HG02610 (cell line): Measurements from ENCODE around the gene CYP2D6.
"Not testable (repeated sequence)": the region's sequence is repeated elsewhere in the genome, so short reads cannot be mapped to it uniquely, and the experiment has no call there.

Experiments used
- ATAC-seq: cut with Tn5 transposase; IDR thresholded peaks from one replicate; pipeline ENCODE4 v1.9.1; 2021; ENCODE audit warnings: mild to moderate bottlenecking, moderate library complexity; ENCODE audit not compliant: unreplicated experiment

Gene CYP2D6

DNA sequence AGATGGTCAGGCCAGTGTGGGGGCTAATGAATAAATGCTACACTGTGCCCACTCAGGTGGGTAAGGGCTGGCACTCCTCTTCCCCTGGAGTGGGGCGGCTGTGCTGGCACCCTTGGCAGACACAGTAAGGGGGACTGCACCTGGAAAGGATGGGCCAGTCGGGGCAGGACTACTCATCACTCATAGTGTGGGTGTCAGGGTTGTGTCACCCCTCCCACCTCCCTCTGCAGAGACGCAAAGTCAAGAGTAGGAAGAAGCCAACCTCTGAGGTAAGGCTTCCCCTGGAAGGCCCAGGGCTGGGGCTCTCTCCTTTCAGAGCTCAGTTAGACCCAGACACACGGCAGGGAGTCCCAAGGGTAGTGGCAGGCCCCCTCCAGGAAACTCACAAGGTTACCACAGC is 5.1 kb upstream of the CYP2D6 start:
- ATAC-seq = not testable (repeated sequence)

DNA sequence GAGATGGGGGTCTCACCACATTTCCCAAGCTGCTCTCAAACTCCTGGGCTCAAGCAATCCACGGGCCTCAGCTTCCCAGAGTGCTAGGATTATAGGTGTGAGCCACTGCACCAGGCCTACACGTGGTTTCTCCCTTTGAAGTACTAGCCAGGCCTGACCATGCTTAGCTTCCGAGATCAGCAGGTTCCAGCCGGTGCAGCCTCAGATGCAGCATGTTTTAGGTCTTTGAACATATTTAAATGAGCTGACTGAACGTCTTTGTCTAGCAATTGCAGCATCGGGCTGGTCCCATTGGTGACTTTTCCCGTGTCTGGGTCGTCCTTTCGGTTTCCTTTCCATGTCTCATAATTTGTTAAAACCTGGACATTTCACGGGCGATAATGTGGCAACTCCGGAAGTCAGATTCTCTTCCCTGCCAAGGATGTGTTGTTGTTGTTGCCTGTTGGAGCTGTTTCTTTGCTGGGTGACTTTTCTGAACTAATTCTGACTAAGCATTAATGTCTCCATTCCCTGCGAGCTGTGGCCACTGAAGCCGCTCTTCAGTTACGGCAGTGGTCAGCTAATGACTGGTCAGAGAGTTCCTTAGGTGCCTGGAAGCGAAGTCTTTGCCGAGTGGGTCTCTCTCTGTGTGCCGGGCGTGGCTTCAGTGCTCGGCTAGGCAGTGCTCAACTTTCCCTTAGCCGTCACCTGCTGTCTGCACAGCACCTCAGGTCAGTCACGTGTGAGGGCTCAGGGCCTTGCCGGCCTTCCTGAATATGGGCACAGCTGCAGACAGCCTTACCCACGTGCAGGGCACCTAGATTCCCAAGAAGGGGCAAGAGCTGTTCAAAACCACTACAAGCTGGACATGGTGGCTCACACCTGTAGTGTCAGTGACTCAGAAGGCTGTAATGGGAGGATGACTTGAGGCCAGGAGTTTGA is 3.8 kb upstream of the CYP2D6 start:
- no peak for ATAC-seq

DNA sequence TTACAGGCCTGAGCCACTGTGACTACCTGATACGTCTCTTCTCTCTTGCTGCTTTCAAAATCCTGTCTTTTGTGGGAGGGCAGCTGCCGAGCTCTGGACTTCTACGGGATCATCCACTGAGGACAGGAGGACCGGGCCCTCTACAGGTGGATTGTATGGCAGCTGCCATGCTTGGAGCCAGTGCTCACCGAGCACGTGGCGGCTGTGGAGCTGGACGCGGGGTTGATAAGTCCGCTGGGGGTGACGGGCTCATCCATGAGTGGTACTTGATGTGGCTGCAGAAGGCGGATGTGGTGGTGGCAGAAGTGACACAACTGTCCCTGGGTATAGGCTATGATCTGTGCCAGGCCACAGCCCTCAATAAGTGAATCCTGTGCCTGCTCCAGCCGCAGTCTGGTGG is 1.8 kb upstream of the CYP2D6 start:
- ATAC-seq = no peak

DNA sequence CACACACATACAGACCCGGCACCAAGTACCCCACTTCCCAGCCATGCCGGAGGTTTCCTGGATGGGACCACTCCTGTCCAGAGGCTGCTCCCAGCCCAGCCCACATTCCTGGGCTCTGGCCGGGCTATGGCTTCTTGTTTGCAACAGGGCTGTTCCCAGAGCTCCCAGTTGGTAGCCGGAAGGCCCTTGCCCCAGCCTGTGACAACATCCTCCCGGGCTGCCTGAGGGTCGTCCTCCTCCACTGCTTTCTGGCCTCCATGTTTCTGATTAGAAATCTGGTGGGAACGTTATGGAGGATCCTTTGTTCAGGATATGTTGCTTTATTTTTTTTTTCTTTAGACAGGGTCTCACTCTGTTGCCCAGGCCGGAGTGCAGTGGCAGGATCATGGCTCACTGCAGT is 952 bp upstream of the CYP2D6 start:
- no peak for ATAC-seq

DNA sequence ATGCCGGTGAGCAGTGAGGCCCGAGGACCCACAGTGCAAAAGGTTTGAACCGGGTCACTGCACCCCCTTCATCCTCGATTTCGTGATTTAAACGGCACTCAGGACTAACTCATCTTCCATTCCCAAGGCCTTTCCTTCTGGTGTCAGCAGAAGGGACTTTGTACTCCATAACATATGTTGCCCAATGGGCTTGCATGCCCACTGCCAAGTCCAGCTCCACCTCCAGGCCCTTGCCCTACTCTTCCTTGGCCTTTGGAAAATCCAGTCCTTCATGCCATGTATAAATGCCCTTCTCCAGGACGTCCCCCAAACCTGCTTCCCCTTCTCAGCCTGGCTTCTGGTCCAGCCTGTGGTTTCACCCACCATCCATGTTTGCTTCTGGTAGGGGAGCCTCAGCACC is 428 bp downstream of the CYP2D6 start:
- not testable (repeated sequence) for ATAC-seq

DNA sequence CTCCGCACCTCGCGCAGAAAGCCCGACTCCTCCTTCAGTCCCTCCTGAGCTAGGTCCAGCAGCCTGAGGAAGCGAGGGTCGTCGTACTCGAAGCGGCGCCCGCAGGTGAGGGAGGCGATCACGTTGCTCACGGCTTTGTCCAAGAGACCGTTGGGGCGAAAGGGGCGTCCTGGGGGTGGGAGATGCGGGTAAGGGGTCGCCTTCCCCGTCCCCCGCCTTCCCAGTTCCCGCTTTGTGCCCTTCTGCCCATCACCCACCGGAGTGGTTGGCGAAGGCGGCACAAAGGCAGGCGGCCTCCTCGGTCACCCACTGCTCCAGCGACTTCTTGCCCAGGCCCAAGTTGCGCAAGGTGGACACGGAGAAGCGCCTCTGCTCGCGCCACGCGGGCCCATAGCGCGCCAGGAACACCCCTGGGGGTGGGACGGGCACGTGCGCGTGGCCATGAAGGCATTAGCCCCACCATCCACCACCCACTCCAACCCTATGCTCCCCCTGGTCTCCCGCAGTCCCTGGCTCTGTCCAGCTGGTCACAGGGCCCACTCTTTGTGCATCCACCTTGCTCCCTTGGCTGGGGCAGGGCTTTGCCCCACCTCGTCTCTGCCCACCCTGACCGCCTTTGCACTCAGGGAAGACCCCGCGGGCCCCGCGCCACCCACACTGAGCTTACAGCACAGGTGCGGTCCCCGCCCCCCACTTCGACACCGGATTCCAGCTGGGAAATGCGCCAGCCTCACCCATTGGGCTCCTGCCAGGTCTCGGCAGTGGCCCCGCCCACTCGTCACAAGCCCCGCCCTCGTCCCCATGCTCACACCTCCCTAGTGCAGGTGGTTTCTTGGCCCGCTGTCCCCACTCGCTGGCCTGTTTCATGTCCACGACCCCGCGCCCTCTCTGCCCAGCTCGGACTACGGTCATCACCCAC is 1.6 kb downstream of the CYP2D6 start:
- not testable (repeated sequence) for ATAC-seq

DNA sequence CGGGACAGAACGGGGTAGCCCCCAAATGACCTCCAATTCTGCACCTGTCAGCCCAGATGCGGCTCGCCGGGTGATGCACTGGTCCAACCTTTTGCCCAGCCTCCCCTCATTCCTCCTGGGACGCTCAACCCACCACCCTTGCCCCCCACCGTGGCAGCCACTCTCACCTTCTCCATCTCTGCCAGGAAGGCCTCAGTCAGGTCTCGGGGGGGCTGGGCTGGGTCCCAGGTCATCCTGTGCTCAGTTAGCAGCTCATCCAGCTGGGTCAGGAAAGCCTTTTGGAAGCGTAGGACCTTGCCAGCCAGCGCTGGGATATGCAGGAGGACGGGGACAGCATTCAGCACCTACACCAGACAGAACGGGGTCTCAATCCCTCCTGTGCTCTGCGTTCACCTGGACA is 2.6 kb downstream of the CYP2D6 start:
- ATAC-seq = not testable (repeated sequence)

DNA sequence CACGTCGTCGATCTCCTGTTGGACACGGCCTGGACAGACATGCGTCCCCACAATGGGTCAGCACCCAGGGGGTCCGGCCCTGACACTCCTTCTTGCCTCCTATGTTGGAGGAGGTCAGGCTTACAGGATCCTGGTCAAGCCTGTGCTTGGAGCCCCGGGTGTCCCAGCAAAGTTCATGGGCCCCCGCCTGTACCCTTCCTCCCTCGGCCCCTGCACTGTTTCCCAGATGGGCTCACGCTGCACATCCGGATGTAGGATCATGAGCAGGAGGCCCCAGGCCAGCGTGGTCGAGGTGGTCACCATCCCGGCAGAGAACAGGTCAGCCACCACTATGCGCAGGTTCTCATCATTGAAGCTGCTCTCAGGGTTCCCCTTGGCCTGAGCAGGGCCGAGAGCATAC is 3.0 kb downstream of the CYP2D6 start:
- no peak for ATAC-seq

DNA sequence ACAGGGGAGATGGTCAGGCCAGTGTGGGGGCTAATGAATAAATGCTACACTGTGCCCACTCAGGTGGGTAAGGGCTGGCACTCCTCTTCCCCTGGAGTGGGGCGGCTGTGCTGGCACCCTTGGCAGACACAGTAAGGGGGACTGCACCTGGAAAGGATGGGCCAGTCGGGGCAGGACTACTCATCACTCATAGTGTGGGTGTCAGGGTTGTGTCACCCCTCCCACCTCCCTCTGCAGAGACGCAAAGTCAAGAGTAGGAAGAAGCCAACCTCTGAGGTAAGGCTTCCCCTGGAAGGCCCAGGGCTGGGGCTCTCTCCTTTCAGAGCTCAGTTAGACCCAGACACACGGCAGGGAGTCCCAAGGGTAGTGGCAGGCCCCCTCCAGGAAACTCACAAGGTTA is 7.1 kb downstream of the CYP2D6 start:
- ATAC-seq = not testable (repeated sequence)

DNA sequence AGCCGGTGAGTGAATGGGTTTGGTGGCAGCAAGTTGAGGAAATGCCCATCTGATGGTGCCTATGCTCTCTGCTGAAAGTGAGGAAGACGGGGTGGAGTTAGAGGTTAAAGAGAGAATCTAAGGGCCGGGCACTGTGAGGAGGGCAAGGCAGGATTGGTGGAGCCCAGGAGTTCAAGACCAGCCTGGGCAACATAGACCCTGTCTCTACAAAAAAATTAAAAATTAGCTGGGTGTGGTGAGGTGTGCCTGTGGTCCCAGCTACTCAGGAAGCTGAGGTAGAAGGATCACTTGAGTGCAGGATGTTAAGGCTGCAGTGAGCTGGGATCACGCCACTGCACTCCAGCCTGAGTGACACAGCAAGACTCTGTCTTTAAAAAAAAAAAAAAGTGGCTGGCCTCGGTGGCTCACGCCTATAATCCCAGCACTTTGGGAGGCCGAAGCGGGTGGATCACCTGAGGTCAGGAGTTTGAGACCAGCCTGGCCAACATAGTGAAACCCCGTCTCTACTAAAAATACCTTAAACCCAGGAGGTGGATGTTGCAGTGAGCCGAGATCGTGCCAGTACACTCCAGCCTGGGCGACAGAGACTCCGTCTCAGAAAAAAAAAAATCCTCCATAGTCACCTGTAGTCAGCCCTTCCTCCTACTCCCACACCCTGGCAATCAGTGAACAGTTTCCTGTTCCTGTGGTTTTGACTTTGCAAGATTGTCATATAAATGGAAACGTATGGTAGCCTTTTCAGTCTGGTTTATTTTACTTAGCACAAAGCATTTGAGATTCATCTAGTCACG is 10.2 kb downstream of the CYP2D6 start:
- not testable (repeated sequence) for ATAC-seq

DNA sequence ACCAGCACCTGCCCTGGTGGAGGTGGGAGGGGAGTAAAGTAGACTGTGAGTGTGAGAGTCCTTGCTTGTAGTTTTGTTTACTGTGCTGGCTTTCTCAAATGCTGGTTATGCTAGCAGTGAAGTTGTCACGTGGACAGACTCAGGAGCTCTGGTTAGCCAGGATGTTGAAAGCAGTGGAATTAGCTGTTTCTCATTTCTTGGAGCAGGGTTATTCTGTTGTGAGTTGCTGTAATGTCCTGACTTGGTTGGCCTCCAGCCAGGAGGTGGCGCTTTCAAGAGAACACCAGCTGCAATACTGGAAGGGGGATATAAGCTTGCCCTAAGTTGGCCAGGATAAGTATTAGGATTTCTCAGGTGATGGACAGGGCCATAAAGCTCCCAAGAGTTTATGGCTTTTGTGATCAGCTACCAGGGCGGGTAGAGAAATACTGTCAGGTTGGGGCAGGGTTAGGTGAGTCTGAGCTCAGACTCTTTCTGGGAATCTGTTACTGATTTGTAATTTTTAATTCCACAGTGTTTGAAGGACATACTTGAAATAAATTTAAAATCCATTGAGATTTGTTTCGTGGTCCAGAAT is 13.7 kb downstream of the CYP2D6 start:
- ATAC-seq = no peak

DNA sequence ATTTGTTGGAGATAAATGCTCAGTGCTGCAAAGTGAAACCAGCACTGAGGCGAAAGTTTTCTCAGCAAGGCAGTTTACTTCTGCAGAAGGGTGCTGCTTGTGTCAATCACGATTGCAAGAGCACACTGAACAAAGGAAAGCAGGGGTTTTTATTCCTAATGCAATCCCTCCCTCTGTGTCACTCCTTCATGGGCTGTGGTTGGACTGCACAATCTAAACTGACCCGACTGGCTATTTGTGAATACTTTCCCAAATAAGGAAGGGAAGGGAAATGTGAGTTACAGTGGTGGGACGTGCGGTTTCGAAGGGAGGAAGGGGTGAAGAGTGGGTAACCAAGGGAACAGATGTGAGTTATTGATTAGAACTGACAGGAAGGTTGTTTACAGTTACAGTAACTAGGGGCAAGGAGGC is 15.2 kb downstream of the CYP2D6 start:
- ATAC-seq = not testable (repeated sequence)

DNA sequence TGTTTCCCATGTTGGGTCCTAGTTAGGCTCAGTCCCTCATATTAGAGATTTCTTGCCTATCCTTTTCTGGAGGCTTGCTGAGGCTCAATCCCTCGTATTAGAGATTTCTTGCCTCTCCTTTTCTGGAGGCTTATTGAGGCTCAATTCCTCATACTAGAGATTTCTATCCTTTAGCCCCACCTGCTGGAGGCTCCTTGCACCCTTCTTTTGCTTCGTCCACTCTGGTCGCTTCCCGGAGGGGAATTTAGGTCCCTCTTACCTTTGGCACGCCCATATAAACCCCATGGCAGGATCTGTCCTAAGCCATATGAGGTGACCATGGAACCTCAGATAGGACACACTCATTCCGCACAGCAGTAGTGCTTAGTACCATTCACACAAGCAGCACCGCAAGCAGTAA is 15.9 kb downstream of the CYP2D6 start:
- no peak for ATAC-seq

DNA sequence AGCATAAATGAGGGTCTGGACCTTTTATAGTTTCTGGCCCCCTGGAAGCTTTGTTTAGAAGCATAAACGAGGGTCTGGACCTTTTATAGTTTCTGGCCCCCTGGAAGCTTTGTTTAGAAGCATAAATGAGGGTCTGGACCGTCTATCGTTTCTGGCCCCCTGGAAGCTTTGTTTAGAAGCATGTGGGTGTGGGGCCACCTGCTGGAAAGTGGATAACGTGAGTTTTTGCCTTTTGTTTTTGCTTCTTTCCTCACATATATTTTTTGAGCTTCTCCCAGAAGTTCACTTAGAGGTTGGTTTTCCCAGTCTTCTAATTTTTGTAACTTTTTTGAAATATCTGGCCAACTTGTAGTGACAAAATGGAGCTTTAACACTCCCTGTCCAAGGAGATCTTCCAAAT is 17.8 kb downstream of the CYP2D6 start:
- not testable (repeated sequence) for ATAC-seq

DNA sequence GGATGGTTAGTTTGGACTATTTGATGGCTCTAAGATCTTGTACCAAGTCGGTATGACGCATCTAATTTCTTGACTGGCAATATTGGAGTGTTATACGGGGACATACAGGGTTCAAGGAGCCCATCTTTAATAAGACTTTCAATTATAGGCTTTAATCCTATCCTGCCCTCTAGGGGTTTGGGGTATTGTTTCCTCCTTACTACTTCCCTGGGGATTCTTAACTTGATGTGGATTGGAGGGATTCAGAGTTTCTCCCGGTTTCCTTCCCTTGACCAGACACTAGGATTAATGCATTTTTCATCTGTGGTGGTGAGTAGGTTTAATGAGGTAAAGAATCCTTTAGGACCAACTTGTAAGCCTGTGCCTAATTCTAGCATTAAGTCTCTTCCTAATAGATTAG is 18.8 kb downstream of the CYP2D6 start:
- no peak for ATAC-seq

DNA sequence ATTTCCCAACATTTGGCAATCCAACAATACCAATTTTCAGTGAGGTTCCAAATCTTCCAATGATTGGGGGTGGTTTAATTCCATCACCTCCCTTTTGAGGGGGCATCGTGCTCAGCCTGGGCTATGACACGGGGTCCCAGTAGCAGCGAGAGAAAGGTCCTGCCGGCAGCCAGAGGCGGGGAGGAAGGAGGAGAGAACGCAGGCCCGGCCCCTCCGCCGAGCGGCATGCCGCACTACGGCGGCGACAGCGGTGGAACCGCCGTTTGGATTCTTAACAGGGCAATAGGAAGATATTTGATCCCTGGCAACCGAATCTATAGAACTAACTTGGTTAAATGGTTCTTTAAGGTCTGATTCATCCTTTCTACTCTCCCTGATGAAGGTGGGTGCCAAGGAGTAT is 21.8 kb downstream of the CYP2D6 start:
- ATAC-seq = no peak

DNA sequence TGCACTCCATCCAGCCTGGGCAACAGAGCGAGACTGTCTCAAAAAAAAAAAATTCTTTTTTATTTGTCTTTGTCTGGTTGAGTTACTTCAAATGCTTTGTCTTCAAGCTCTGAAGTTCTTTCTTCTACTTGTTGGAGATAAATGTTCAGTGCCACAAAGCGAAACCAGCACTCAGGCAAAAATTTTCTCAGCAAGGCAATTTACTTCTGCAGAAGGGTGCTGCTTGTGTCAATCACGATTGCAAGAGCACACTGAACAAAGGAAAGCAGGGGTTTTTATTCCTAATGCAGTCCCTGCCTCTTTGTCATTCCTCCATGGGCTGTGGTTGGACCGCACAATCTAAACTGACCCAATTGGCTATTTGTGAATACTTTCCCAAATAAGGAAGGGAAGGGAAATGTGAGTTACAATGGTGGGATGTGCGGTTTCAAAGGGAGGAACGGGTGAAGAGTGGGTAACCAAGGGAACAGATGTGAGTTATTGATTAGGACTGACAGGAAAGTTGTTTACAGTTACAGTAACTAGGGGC is 26.2 kb downstream of the CYP2D6 start:
- ATAC-seq = not testable (repeated sequence)

DNA sequence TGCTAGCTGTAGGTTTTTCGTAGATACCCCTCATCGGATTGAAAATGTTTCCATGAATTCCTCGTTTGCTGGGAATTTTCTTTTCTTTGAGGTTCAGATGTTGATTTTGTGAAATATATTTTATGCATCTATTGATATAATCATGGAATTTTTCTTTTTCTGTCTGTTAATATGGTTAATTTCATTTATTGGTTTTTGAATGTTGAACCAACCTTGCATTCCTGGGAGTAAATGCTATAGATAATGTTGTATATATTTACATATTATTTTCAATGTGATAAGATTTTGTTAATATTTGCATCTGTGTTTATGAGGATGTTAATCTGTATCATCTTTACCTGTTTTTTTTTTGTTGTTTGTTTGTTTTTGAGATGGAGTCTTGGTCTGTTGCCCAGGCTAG is 29.4 kb downstream of the CYP2D6 start:
- no peak for ATAC-seq

DNA sequence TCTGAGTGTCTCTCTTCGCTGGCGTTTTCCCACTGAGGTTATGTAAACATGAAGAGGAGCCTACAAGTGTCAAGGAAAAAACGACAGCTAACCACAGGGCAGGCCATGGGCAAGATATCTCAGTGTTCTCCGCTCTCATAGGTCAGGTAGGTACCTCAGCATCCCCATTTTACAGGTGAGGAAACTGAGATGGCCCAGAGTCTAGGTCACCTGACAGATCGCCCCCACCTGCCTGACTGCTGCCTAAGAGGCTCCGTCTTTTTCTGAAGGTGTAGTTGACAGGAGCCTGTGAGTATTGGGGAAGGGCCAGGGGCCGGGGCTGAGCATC is 39.2 kb downstream of the CYP2D6 start:
- no peak for ATAC-seq
